NCI-H1092 treated with DMSO at 0.1 percent for 48 hours (cell line): ENCODE measurements around the gene EFNA5.
A peak's percentile ranks its signal among the peaks of the same experiment; 100 is the strongest.

Experiments
- DNase-seq: peaks from one replicate; lab custom pipeline; 2025; lab: John Stamatoyannopoulos, UW

Gene EFNA5

DNA sequence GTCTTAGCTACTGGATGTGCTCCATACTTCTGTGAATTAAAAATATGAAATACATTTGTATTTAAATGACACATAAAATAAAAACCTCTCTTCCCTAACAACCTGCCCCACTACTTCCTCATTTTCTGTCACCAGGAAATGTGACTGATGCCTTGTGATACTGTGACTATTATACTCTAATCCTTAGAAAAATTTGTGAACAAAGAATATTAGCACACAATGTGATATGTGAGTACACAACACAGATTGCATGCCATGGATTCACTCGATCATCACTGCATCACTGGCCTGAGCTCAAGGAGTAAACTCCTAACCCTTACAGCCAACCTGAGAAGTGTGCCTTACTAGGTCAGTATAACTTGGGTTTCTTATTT lies 281.0 kb downstream of the EFNA5 start:
- no peak for DNase-seq

- peak; percentile 19 for DNase-seq
These were observed 281.5 kb downstream of the EFNA5 start for GRCh38 chr5:107389130-107389774.

DNA sequence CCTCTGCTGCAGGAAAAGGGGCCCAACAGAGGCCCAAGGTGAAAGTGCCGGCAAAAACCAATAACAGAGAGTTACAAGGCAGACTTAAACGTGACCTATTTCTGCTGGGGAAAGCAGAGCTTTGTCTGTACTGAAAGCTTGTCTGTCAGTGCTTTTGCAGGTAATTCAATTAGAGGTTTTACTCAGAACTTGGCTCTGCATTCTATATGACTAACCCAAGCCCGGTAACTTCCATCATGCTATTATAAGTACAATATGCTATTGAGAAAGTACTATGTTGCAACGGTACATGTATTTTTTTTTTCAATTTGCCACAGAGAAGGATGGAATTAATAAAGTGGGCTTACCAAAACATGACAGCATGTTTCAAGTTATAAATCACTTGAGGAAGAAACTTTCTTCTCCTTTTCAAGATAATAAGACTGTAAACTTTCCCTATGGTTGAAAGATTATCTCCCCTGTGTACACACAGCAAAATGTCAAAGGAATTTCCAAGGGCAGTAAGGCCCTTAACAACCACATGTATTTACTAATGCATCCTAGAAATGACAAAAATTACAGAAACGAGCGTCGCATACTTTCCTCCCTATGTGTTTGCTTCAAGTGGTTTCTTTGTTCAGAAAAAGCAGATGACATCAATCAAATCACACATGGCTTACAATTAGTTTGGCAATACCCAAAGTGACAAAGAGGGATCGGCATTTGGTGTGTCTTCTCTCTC lies 282.4 kb downstream of the EFNA5 start:
- no peak for DNase-seq

DNA sequence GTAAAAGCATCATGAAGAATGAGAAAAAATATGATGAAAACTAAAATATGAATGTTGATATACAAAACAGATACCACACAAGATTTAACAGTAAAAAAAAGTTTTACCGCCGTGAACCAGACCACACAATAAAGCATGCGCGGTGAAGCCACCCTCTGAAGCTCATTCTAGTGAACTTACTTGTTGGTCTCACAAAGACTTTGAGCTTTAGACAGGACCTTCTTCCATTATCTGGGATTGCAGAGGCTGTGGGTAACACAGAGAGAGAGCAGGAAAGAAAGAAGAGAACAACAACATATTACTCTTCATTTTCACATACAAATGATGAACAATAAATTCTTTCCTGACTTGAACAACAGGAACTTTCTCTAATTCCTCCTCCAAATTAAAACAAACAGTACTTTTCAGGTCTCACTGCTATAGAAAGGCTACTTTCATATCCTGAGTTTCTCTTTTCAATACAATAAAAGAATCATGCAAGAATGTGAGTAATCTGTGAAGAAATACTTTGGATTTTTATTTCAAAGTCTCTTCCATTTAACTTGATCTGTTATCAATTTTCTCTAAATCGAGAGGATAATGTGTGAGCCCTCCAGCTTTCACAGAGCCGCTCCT lies 283.1 kb downstream of the EFNA5 start:
- DNase-seq = no peak

- no peak for DNase-seq
These were observed 285.0 kb downstream of the EFNA5 start for GRCh38 chr5:107385708-107386107.

DNA sequence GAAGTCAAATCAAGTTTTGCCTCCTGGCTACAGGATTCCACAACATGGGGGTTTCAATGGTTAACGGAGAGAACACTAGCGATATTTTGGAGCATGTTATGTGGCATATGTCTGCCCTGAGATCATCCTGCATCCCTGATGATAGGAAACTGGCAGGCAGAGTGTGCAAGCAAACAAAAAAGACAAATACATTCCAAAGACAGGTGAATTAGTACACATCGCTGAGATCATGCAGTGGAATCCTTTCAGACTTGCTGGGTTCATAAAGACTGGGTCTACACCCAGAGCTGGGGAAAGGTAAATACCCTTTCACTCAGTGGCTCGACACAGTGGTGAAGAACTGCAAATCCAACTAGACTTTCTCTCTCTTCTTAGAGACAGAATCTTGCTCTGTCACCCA lies 286.5 kb downstream of the EFNA5 start:
- no peak for DNase-seq

GRCh38 chr5:107383414-107383813 lies 287.3 kb downstream of the EFNA5 start:
- no peak for DNase-seq

DNA sequence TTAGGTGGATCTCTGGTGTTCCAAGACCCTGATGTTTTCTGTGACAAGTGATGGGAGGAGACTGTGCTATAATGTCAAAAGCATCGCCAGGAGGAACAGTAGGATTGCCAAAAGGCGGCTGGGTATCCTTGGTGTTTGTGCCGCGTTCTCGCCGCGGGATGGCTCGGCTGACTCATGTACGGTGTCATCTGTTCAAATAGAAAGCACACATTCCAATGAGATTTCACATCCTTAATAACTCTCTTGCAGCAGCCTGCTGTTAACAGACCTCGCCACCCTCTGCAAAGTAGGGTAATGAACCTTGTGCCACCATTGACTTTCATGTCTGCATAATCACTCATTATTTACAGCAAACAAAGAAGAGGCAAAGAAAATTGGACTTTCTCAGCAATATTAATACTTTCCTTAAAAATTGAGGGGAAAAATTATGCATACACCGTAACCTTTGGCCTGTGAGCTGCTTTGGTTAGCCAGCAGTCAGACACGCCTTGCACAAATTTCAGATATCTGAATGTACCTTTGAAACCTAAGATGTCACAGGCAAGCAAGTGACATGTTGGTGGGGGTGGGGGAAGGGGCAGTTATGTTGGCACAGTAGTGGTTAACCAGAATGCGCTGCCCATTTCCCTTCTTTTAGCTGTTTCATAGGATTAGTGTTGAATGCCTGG lies 289.4 kb downstream of the EFNA5 start:
- DNase-seq = no peak

- no peak for DNase-seq
These were observed 290.1 kb downstream of the EFNA5 start for GRCh38 chr5:107380654-107381053.

GRCh38 chr5:107378218-107378899 lies 292.4 kb downstream of the EFNA5 start:
- no peak for DNase-seq

GRCh38 chr5:107377277-107377609 lies 293.5 kb downstream of the EFNA5 start:
- no peak for DNase-seq

DNA sequence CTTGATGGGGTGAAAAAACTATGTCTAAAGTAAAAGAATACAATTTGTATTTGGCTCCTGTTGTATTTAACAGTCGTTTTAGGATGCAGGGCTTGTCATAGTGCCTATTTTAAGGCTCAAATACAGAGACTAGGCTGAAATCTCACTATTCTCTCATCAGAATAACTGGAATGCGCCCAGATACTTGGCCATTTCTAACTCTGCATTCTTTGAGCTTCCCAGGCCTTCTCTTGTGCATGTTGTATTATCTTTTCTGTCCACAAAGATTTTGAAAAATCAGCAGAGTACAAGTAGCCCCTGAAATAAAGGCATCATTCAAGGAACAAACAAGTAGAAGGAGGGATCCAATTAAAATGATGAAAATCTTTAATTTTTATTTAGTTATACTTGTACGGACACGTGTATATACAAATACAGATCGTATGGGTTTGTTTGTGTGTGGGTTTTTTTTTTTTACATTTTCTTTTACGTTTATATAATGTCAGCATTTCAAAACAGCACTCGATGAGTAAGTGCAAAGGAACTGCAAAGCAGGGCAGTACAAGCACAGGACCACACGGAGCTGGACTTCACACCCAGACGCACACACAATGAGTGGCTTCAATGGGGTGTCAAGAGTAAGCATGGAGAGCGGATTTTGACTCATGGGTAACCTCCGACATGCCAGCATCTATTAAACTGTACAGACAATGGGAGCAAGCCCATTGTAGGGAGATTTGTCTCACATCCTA lies 294.0 kb downstream of the EFNA5 start:
- no peak for DNase-seq

DNA sequence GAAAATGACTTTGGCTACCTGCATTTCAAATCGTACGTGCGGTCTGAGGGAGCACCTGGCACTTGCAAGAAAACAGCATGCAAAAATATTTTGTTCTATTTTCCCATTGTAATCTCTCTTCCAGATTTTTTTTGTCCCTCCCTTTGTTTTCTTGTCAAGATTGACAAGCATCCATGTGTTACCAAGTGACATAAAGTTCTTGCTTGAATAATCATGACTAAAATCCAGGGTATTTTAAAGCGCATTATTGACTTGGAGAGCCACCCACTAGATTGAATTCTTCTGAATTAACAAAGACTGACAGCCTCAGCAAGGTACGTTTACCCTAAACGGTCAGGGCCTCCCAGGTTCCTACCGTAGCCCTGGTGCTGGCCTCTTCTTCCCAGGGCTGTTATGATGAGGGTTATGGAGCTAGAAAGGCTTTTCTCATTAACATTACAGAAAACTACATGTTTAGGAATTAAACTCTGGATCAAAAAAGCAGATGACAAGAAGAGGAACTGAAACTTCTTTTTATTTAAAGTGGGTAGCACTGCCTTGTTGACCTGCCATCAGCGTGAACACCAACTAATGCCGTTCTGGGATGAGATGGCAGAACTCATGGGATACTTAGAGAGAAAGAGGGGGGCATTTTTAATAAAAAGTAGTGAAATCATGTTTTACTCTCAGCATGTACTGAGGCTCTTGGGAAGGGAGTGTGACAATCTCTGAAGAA lies 297.0 kb downstream of the EFNA5 start:
- DNase-seq = no peak

DNA sequence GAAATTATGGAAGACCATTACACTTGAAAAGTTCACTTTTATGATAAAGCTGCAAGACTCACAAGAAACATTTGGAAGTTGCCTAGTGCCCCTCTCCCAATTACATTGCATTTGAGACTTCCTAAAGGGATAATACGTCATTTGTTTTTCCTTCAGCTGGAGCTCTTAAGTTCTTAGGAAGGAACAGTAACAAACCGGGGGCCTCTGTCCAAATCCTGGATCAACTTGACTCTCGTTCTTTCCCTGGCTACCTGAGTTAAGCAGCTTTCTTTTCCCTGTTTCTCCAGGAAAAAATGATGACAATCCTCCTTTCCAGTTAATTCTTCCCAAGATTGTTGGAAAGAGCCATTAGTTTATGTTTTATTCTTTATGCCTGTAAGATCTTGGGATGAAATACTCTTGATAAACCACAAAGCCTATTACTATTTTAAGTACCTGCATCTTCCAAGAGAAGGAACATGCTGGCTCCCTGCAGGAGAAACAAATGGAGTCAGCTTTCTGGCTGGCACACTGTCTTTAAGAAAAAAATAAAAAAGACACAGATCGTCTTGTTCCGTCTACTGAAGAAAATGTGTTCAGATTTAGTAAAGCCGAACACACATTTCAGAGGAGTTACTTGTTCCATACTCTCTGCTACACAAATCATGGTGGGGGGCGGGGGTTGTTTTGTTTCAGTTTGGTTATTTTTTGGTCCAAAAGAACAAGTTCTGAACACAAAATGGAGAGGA lies 297.9 kb downstream of the EFNA5 start:
- DNase-seq = no peak

DNA sequence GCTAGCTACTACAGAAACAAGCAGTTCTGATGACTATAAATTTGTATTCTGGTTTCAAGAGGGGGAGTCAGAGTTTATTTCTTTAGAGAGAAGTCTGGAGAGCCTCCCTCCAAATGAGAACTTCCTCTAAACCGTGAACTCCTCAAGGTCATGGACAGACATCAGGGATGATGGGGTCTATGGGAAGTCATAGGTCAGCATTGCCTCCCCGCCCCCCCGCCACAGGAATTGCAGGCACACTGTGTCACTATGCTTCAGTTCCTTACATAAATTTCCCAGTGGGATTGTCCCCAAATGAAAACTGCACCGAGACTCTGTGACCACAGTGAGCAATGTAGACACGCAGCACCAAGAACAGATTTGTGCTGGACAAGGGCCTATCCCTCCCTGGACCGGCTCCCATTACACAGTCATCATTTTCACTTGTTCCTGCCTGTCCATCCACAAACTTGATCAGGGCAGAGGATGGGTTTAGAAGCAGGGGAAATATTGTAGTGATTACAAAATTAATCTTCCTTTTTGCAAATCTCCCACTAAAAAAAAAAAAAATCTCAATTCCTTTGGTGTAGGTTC lies 300.3 kb downstream of the EFNA5 start:
- DNase-seq = no peak

- DNase-seq = no peak
These were observed 301.1 kb downstream of the EFNA5 start for GRCh38 chr5:107369622-107370021.

DNA sequence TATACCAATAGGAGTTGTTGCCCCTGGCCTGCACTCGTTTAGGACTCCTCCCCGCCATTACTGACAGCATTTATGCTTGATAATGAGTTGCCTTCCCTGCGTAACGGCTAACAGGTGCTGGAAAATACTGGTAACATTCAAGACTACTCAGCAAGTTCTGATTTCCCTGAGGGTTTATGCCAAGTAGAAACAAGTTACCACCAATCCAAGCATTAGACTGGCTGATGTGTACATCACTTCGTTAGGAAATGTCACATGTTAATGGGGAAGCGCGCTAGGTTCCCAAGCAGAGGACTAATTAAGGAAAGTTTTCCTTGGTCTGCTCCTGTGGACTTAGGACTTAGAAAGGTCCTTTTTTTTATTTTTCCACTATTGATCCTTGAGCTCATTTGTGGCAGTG lies 302.1 kb downstream of the EFNA5 start:
- no peak for DNase-seq

- no peak for DNase-seq
These were observed 302.8 kb downstream of the EFNA5 start for GRCh38 chr5:107367939-107368338.

DNA sequence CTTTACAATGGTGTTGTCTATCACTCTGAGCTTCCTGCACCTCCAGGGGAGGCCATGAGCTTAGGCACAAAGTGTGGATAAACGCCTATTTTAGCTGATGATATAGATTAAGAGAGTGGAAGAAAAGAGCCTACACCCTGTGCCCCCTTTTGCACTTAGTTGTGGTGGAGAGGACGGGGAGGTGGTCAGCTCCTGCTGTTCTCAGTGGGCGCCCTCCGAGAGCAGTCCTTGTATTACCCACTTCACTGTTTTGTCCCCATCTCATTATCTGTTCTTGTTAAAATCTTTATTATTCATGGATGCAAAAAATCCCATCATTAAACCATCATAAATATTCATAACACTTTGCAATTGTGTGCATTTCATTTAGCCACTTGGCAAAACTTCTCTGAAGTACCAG lies 303.3 kb downstream of the EFNA5 start:
- no peak for DNase-seq
